Activated naive CD4-positive, alpha-beta T cell treated with anti-CD3 and anti-CD28 coated beads for 36 hours (primary cell): ENCODE data around the gene DESI2. TPM values are rescaled to one million over a fixed set of nuclear protein-coding genes. Genes with fewer than 3 reads are reported as not detected.
A peak's percentile ranks its signal among the peaks of the same experiment; 100 is the strongest.
"Not testable (repeated sequence)": the region's sequence is repeated elsewhere in the genome, so short reads cannot be mapped to it uniquely, and the experiment has no call there.

ENCODE experiments used
- CTCF ChIA-PET: fragments of 350-600 bp; sonication (Branson Sonifier 250); formaldehyde crosslinking; loops from one replicate; lab custom pipeline; 2021; ENCODE audit warnings: antibody characterized with exemption; lab: Charles Lee
- DNase-seq: peaks from one replicate; pipeline ENCODE4 v3.0.0-alpha.2; 2020
- H3K27ac Mint-ChIP-seq: one replicate; pipeline ENCODE4 v1.8.0; 2021; ENCODE audit warnings: mild to moderate bottlenecking, mixed read lengths
- H3K27me3 Mint-ChIP-seq: one replicate; pipeline ENCODE4 v1.8.0; 2021; ENCODE audit warnings: low read depth, mixed read lengths
- H3K36me3 Mint-ChIP-seq: one replicate; pipeline ENCODE4 v1.8.0; 2021; ENCODE audit warnings: low read depth, mixed read lengths
- H3K4me1 Mint-ChIP-seq: one replicate; pipeline ENCODE4 v1.8.0; 2021; ENCODE audit warnings: low read depth, mixed read lengths
- H3K4me3 Mint-ChIP-seq: one replicate; pipeline ENCODE4 v1.8.0; 2021; ENCODE audit warnings: mild to moderate bottlenecking, moderate library complexity, mixed read lengths
- H3K9me3 Mint-ChIP-seq: one replicate; pipeline ENCODE4 v1.8.0; 2021; ENCODE audit warnings: mixed read lengths
- intact Hi-C: fragments of 100-400 bp; cut with micrococcal nuclease; formaldehyde crosslinking; loops from one replicate; pipeline ENCODE4 v1.15.1; 2023
- total RNA-seq, 2 experiments: library from RNA; stranded (reverse); gene quantifications; one replicate each; pipeline ENCODE4 v1.2.3, GENCODE V29; 2021

The DESI2 gene
- total RNA-seq, 2 experiments from 2014 or later = 31.7 to 32.5 TPM

DNA sequence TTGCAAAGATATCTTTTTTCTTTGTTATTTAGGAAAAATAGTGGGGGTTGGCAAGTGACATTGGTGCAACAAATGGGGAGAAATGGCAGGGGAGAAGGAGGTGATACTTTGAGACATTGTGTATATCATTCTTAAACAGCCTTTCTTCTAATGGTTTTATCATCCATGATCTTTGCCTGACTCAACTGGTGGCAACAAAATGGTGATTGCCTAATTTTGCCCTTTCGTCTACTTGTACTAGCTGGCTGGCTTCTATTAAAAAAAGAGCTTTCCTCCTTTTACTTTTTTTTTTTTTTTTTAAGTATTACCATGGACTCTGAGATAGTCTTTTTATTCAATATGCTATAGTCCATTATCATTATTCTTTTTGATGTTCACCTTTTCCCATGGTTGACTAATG lies 27.7 kb downstream of the DESI2 start:
- CTCF ChIA-PET = no interaction called here
- intact Hi-C loops = no loop called here
- Mint-ChIP-seq H3K27ac (no peak overlapping the region), H3K27me3 (no peaks in the 10 kb centered on the region), H3K36me3 (peaks cover 26% of the 10 kb centered on the region), H3K9me3 (no peaks in the 10 kb centered on the region), H3K4me1 (no peaks in the 10 kb centered on the region), H3K4me3 (no peak overlapping the region)
- no peak for DNase-seq

DNA sequence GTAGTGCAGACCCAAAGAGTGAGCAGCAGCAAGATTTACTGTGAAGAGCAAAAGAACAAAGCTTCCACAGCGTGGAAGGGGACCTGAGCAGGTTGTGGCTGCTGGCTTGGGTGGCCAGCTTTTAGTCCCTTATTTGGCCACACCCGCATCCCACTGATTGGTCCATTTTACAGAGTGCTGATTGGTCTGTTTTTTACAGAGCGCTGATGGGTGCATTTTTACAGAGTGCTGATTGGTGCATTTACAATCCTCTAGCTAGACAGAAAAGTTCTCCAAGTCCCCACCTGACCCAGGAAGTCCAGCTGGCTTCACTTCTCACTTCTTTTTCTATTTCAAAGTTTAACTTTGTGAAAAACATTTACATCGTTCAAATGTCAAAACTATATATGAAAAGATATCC lies 29.2 kb downstream of the DESI2 start:
- H3K4me1 Mint-ChIP-seq, H3K9me3 Mint-ChIP-seq, H3K4me3 Mint-ChIP-seq, DNase-seq, CTCF ChIA-PET, H3K27ac Mint-ChIP-seq, H3K27me3 Mint-ChIP-seq, intact Hi-C loops: not testable (repeated sequence)
- peaks cover 28% of the 10 kb centered on the region for H3K36me3 Mint-ChIP-seq

DNA sequence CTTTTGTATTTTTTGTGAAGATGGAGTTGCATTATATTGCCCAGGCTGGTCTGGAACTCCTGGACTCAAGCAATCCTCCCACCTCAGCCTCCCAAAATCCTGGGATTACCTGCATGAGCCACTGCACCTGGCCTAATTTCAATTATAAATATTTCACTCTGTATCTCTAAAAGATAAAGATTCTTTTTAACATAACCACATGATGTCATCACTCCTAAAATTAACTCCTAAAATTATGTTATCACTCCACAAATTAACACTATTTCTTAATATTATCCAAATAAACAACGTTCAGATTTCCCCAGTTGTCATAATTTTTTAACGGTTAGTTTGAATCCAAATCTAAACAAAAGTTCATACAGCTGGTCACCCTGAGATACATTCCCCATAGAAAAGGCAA lies 43.0 kb downstream of the DESI2 start:
- H3K9me3 Mint-ChIP-seq = peaks cover 5% of the 10 kb centered on the region
- CTCF ChIA-PET = interaction anchor here (0.6 kb wide), 1 partner anchor 288 kb away, joined by 3 read pairs; no protein-coding TSS in a partner anchor
- H3K4me1 Mint-ChIP-seq = no peaks in the 10 kb centered on the region
- H3K27me3 Mint-ChIP-seq = no peaks in the 10 kb centered on the region
- H3K27ac Mint-ChIP-seq = no peak overlapping the region
- no peak overlapping the region for H3K4me3 Mint-ChIP-seq
- intact Hi-C loops = no loop called here
- no peak for DNase-seq
- H3K36me3 Mint-ChIP-seq = peaks cover 68% of the 10 kb centered on the region

GRCh38 chr1:244699741-244700140 lies 46.8 kb downstream of the DESI2 start:
- peaks cover 57% of the 10 kb centered on the region for H3K36me3 Mint-ChIP-seq
- DNase-seq = no peak
- peaks cover 5% of the 10 kb centered on the region for H3K9me3 Mint-ChIP-seq
- H3K4me3 Mint-ChIP-seq = no peak overlapping the region
- no peaks in the 10 kb centered on the region for H3K27me3 Mint-ChIP-seq
- H3K27ac Mint-ChIP-seq = no peak overlapping the region
- intact Hi-C loops = no loop called here
- no peaks in the 10 kb centered on the region for H3K4me1 Mint-ChIP-seq
- CTCF ChIA-PET = interaction anchor here (1.3 to 1.4 kb wide), 2 partner anchors 28 to 96 kb away, joined by 3 read pairs; no protein-coding TSS in a partner anchor

GRCh38 chr1:244700808-244701207 lies 47.9 kb downstream of the DESI2 start:
- intact Hi-C loops = no loop called here
- Mint-ChIP-seq H3K4me3 (no peak overlapping the region), H3K27me3 (no peaks in the 10 kb centered on the region), H3K27ac (no peak overlapping the region), H3K4me1 (no peaks in the 10 kb centered on the region), H3K36me3 (peaks cover 59% of the 10 kb centered on the region), H3K9me3 (peaks cover 5% of the 10 kb centered on the region)
- DNase-seq = no peak
- CTCF ChIA-PET = interaction anchor here (1.4 kb wide), 1 partner anchor 27 kb away, joined by 3 read pairs; no protein-coding TSS in a partner anchor

GRCh38 chr1:244702620-244703019 lies 49.7 kb downstream of the DESI2 start:
- Mint-ChIP-seq H3K4me3 (no peak overlapping the region), H3K36me3 (peaks cover 47% of the 10 kb centered on the region), H3K4me1 (no peaks in the 10 kb centered on the region), H3K27ac (no peak overlapping the region), H3K27me3 (no peaks in the 10 kb centered on the region), H3K9me3 (peaks cover 5% of the 10 kb centered on the region)
- no peak for DNase-seq
- intact Hi-C loops = no loop called here
- CTCF ChIA-PET = no interaction called here

DNA sequence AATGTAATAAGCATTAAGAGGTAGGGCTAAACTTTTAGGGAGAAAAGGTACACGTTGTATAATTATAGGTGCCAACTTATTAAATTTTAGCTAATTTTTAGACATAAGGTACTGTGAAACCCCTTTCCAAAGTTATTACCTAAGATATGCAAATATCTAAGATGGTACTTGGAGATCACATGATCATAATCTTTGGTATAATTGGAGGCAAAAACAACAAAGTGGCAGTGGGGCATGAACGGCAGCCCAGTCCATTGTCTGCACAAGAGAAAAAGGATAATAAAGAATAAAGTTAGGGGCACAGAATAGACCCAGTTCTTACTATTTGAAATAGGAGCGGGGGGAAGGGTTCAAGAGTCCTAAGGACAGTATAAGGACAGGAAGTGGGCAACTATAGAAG lies 51.2 kb downstream of the DESI2 start:
- no peak overlapping the region for H3K4me3 Mint-ChIP-seq
- no peak overlapping the region for H3K27ac Mint-ChIP-seq
- peaks cover 33% of the 10 kb centered on the region for H3K36me3 Mint-ChIP-seq
- H3K9me3 Mint-ChIP-seq = peaks cover 5% of the 10 kb centered on the region
- no peak for DNase-seq
- no peaks in the 10 kb centered on the region for H3K4me1 Mint-ChIP-seq
- CTCF ChIA-PET = interaction anchor here (0.6 kb wide), 1 partner anchor 60 kb away, joined by 3 read pairs; no protein-coding TSS in a partner anchor
- no peaks in the 10 kb centered on the region for H3K27me3 Mint-ChIP-seq
- intact Hi-C loops = no loop called here

GRCh38 chr1:244705261-244706234 lies 52.6 kb downstream of the DESI2 start:
- CTCF ChIA-PET = no interaction called here
- Mint-ChIP-seq H3K4me1 (no peaks in the 10 kb centered on the region), H3K27ac (peak overlapping the region; percentile 11), H3K4me3 (no peak overlapping the region), H3K9me3 (no peaks in the 10 kb centered on the region), H3K36me3 (peaks cover 21% of the 10 kb centered on the region), H3K27me3 (no peaks in the 10 kb centered on the region)
- no peak for DNase-seq
- intact Hi-C loops = no loop called here

- CTCF ChIA-PET = no interaction called here
- Mint-ChIP-seq H3K27ac (no peak overlapping the region), H3K9me3 (no peaks in the 10 kb centered on the region), H3K4me1 (no peaks in the 10 kb centered on the region), H3K27me3 (no peaks in the 10 kb centered on the region), H3K36me3 (peaks cover 12% of the 10 kb centered on the region), H3K4me3 (no peak overlapping the region)
- intact Hi-C loops = no loop called here
- DNase-seq = no peak
Measured at GRCh38 chr1:244709076-244709475, 56.1 kb downstream of the DESI2 start.

DNA sequence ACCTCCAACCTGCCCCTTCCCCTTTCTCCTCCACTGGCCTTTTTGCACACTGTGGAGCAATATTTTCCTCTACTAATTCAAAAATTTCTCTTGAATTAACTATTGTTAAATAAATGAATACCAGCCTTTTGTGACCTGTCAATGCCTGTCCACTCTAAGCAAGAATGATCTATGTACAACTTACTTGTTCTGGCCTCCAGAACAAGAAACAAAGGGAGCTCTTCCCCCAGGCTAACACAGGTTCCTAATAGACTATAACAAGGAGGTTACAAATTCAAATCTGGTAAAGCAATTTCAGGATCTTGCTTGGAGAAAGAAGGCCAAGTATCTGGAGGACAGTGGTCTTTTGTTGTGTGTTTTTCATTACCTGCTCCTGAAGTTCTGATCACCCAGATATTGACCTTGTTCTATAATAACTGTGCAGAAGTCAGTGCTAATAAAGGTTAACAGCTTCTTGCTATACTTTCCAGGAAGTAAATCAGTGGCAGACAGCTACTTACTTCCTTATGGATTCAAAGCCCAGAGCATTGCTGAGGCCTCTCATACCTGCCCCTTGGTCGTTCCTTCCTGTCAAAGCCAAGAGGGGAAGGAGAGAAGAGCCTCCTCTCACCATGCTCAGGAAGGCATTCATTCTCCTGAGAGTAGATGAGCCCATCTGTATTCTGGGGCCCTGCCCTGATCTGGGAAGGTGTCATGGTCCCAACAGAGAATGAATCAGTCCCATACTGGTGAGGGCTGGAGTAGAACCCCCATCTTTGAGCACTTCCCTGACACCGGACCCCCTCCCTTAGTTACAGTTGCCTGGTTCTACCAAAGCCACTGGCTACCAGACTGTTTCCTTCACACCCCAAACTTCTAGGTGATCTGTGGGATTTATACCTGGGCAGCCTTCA lies 56.8 kb downstream of the DESI2 start:
- Mint-ChIP-seq H3K9me3 (no peaks in the 10 kb centered on the region), H3K4me3 (no peak overlapping the region), H3K27ac (peak overlapping the region; percentile 28), H3K4me1 (no peaks in the 10 kb centered on the region), H3K36me3 (peaks cover 8% of the 10 kb centered on the region), H3K27me3 (no peaks in the 10 kb centered on the region)
- CTCF ChIA-PET = no interaction called here
- no peak for DNase-seq
- intact Hi-C loops = no loop called here

- no peak overlapping the region for H3K27ac Mint-ChIP-seq
Measured at GRCh38 chr1:244710474-244711062, 57.6 kb downstream of the DESI2 start.

GRCh38 chr1:244712669-244713068 lies 59.7 kb downstream of the DESI2 start:
- peaks cover 1% of the 10 kb centered on the region for H3K36me3 Mint-ChIP-seq
- DNase-seq = no peak
- no peaks in the 10 kb centered on the region for H3K4me1 Mint-ChIP-seq
- no peak overlapping the region for H3K27ac Mint-ChIP-seq
- no peak overlapping the region for H3K4me3 Mint-ChIP-seq
- H3K27me3 Mint-ChIP-seq = no peaks in the 10 kb centered on the region
- CTCF ChIA-PET = interaction anchor here (1.2 kb wide), 1 partner anchor 109 kb away, joined by 3 read pairs; no protein-coding TSS in a partner anchor
- no peaks in the 10 kb centered on the region for H3K9me3 Mint-ChIP-seq
- intact Hi-C loops = no loop called here

More at GRCh38 chr1:244710474-244711062, 57.6 kb downstream of the DESI2 start:
- Mint-ChIP-seq H3K36me3 (peaks cover 6% of the 10 kb centered on the region), H3K9me3 (no peaks in the 10 kb centered on the region), H3K4me3 (no peak overlapping the region), H3K4me1 (no peaks in the 10 kb centered on the region), H3K27me3 (no peaks in the 10 kb centered on the region)
- no peak for DNase-seq
- intact Hi-C loops = no loop called here
- CTCF ChIA-PET = interaction anchor here (0.6 kb wide), 1 partner anchor 91 kb away, joined by 4 read pairs; no protein-coding TSS in a partner anchor
